Central memory CD8-positive, alpha-beta T cell (primary cell): ENCODE measurements around the gene GTF2H1.

Experiments
- ATAC-seq: fragments of 150-1000 bp; cut with Tn5 transposase; replicated peaks from 2 replicates; pipeline ENCODE4 v1.10.0; 2022; ENCODE audit warnings: mild to moderate bottlenecking, moderate FRiP score, moderate number of reproducible peaks; ENCODE audit not compliant: poor library complexity, severe bottlenecking; ENCODE audit errors: extremely low read depth
- DNase-seq, 2 donors: peaks; one replicate each; pipeline ENCODE4 v3.0.0; 2021; ENCODE audit warnings: low spot score in 2 of 2
- H3K27ac Mint-ChIP-seq: one replicate; pipeline ENCODE4 v1.8.0; 2022; ENCODE audit warnings: low read depth, mild to moderate bottlenecking, moderate library complexity, mixed read lengths
- H3K27me3 Mint-ChIP-seq: one replicate; pipeline ENCODE4 v1.8.0; 2022; ENCODE audit warnings: mixed read lengths
- H3K36me3 Mint-ChIP-seq: one replicate; pipeline ENCODE4 v1.8.0; 2022; ENCODE audit warnings: mild to moderate bottlenecking, moderate library complexity, mixed read lengths; ENCODE audit not compliant: insufficient read depth
- H3K4me1 Mint-ChIP-seq: one replicate; pipeline ENCODE4 v1.8.0; 2022; ENCODE audit warnings: mixed read lengths
- H3K4me3 Mint-ChIP-seq: one replicate; pipeline ENCODE4 v1.8.0; 2022; ENCODE audit warnings: mild to moderate bottlenecking, moderate library complexity, mixed read lengths
- H3K9me3 Mint-ChIP-seq: one replicate; pipeline ENCODE4 v1.8.0; 2022; ENCODE audit warnings: mixed read lengths

GTF2H1 gene

DNA sequence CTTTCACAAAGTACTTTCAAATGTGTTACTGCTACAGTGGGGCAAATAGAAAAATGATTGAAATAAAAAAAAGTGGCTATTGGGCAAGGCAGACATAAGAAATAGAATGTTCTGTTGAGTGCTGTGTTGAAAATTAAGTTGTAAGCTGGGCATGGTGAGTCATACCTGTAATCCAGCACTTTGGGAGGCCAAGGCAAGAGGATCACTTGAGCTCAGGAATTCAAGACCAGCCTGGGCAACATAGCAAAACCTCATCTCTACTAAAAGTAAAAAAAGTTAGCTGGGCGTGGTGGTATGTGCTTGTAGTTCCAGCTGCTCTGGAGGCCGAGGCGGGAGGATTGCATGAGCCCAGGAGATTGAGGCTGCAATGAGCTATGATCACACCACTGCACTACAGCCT lies 45.1 kb downstream of the GTF2H1 start:
- DNase-seq: no peak
- Mint-ChIP-seq H3K4me1 (peaks cover 5% of the 10 kb centered on the region), H3K36me3 (peaks cover 28% of the 10 kb centered on the region), H3K4me3 (no peak overlapping the region), H3K9me3 (no peaks in the 10 kb centered on the region), H3K27me3 (no peaks in the 10 kb centered on the region), H3K27ac (peak overlapping the region; percentile 19)
- no peak for ATAC-seq

DNA sequence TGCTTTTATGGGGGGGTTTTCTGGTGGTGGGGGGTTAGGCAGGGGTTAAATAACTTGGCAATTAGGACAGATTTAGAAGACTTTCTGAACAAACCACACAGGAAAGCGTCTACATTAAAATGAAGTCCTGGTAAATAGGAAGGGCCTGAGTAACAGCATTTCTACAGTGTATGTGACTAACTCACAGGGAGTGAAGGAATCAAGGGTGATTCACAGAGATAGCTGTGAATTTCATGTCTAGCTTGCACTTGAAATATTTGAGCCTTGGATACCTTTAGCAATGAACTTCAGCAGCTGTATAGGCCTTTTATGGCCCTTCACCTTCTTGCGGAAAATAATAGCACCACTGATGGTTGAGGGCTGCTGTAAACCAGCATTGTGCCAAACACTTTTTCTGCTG lies 45.9 kb downstream of the GTF2H1 start:
- Mint-ChIP-seq H3K4me3 (no peak overlapping the region), H3K4me1 (peaks cover 5% of the 10 kb centered on the region), H3K9me3 (no peaks in the 10 kb centered on the region), H3K36me3 (peaks cover 27% of the 10 kb centered on the region), H3K27me3 (no peaks in the 10 kb centered on the region), H3K27ac (peak overlapping the region; percentile 19)
- DNase-seq: no peak
- no peak for ATAC-seq

GRCh38 chr11:18369398-18369797 lies 47.0 kb downstream of the GTF2H1 start:
- Mint-ChIP-seq H3K27me3 (no peaks in the 10 kb centered on the region), H3K4me3 (no peak overlapping the region), H3K4me1 (peaks cover 5% of the 10 kb centered on the region), H3K27ac (no peak overlapping the region), H3K9me3 (no peaks in the 10 kb centered on the region), H3K36me3 (peaks cover 18% of the 10 kb centered on the region)
- ATAC-seq (no peak), DNase-seq (no peak)

DNA sequence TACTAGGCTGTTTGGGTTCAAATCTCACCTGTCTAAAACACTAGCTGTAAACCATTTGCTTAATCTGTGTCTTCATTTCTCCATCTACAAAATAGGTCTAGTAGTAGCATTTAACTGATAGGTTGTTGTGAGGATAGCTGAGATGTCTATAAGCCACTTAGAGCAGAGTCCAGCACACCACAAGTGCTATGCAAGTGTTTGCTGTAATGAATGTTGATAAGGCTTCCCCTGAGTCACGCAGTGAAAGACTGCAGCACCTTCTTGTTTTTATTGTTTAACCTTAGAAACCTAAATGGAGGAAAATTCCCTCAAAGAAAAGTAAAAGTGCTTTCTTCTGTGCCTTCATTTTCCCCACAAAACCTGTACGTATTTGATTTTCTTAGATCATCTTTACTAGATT lies 48.9 kb downstream of the GTF2H1 start:
- H3K27ac Mint-ChIP-seq: no peak overlapping the region
- DNase-seq: no peak
- no peaks in the 10 kb centered on the region for H3K9me3 Mint-ChIP-seq
- no peaks in the 10 kb centered on the region for H3K4me1 Mint-ChIP-seq
- H3K36me3 Mint-ChIP-seq: peaks cover 8% of the 10 kb centered on the region
- no peak overlapping the region for H3K4me3 Mint-ChIP-seq
- H3K27me3 Mint-ChIP-seq: no peaks in the 10 kb centered on the region
- no peak for ATAC-seq

DNA sequence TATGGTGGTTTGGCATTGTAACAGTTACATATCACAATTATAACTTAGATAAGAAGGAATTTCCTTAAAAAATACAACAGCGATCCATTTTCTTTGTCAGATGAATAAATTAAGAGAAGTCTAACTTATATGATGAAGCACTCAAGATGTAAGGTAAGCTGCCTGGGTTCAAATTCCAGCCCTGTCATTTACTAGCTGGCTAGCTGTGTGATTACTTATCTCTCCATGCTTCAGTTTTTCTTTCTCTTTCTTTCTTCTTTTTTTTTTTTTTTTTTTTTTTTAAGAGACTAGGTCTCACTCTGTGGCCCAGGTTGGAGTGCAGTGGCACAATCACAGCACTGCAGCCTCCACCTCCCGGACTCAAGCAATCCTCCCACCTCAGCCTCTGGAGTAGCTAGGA lies 49.8 kb downstream of the GTF2H1 start:
- Mint-ChIP-seq H3K27ac (no peak overlapping the region), H3K4me3 (no peak overlapping the region), H3K4me1 (no peaks in the 10 kb centered on the region), H3K36me3 (peaks cover 2% of the 10 kb centered on the region), H3K27me3 (no peaks in the 10 kb centered on the region), H3K9me3 (no peaks in the 10 kb centered on the region)
- no peak for DNase-seq
- no peak for ATAC-seq

DNA sequence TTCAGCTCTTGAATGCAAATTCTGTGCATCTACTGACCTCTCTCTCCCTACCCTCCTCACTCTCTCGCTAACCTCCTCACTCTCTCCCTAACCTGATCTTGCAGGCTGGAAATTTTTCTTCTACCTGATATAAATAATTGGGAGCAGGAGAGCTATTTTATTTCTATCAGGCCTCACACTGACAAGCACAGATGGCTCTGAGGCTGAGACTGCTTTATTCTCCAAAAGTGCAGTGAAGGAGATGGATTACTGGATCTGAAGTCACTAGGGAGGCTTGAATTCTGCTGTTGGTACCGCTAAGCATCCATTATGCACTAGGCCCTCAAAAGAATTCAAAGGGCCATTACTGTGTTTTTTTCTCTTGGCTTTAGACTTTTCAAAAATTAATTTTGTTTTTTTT lies 52.6 kb downstream of the GTF2H1 start:
- Mint-ChIP-seq H3K4me1 (no peaks in the 10 kb centered on the region), H3K36me3 (no peaks in the 10 kb centered on the region), H3K9me3 (no peaks in the 10 kb centered on the region), H3K4me3 (no peak overlapping the region), H3K27me3 (no peaks in the 10 kb centered on the region), H3K27ac (no peak overlapping the region)
- DNase-seq (no peak), ATAC-seq (no peak)

- no peaks in the 10 kb centered on the region for H3K4me1 Mint-ChIP-seq
Observed at GRCh38 chr11:18375941-18376340, 53.6 kb downstream of the GTF2H1 start.

GRCh38 chr11:18379201-18379600 lies 56.8 kb downstream of the GTF2H1 start:
- peaks cover 15% of the 10 kb centered on the region for H3K4me1 Mint-ChIP-seq
- no peaks in the 10 kb centered on the region for H3K9me3 Mint-ChIP-seq
- ATAC-seq (no peak), DNase-seq (no peak)
- no peaks in the 10 kb centered on the region for H3K27me3 Mint-ChIP-seq
- no peak overlapping the region for H3K27ac Mint-ChIP-seq
- H3K36me3 Mint-ChIP-seq: peaks cover 12% of the 10 kb centered on the region
- H3K4me3 Mint-ChIP-seq: no peak overlapping the region

More at GRCh38 chr11:18375941-18376340, 53.6 kb downstream of the GTF2H1 start:
- no peak overlapping the region for H3K4me3 Mint-ChIP-seq
- H3K27me3 Mint-ChIP-seq: no peaks in the 10 kb centered on the region
- H3K27ac Mint-ChIP-seq: no peak overlapping the region
- H3K9me3 Mint-ChIP-seq: no peaks in the 10 kb centered on the region
- H3K36me3 Mint-ChIP-seq: no peaks in the 10 kb centered on the region
- no peak for ATAC-seq
- no peak for DNase-seq

DNA sequence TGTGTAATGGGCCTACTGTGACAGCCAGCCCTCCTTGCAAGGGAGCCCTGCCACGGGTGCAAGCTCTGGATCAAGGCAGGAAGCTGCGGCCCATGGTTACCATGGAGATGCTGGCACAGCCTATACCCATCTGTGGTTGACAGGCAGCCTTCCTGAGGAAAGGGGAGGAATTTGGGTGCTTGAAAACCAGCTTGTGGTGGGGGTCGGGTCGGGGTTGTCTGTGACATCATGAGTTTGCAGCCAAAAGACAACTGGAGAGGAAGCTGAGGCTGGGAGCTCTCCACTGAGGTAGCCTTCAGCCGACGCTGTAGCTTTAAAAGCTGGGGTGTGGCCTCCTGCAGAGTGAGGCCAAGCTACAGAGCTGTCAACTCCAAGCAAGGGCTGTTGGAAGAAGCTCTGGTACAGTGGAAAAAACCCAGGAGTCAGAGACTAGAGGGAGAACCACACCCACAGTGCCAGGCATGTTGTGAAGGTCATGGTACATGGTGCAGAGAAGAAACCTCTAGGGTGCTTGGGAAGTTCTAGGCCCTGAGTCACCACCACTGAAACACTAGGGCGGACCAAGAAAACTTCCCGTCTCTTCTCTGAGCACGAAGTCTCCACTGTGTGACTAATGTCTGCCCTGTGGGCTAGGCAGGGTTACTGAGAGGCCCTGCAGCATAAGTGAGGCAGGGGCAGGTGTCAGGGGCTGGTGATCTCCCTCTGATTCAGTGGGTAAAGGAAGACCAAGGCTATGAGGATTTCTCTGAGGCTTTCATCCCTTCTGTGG lies 61.2 kb downstream of the GTF2H1 start:
- peak overlapping the region; percentile 71 for H3K4me3 Mint-ChIP-seq
- H3K27ac Mint-ChIP-seq: peak overlapping the region; percentile 98
- ATAC-seq: peak; percentile 75
- H3K27me3 Mint-ChIP-seq: no peaks in the 10 kb centered on the region
- peak; percentile 21 to 53 for DNase-seq
- peaks cover 27% of the 10 kb centered on the region for H3K4me1 Mint-ChIP-seq
- H3K36me3 Mint-ChIP-seq: peaks cover 12% of the 10 kb centered on the region
- H3K9me3 Mint-ChIP-seq: no peaks in the 10 kb centered on the region

GRCh38 chr11:18384157-18384641 lies 61.8 kb downstream of the GTF2H1 start:
- ATAC-seq: peak; percentile 41
- Mint-ChIP-seq H3K36me3 (peaks cover 12% of the 10 kb centered on the region), H3K27ac (peak overlapping the region; percentile 98), H3K4me3 (peak overlapping the region; percentile 71), H3K9me3 (no peaks in the 10 kb centered on the region), H3K27me3 (no peaks in the 10 kb centered on the region), H3K4me1 (peaks cover 27% of the 10 kb centered on the region)
- no peak for DNase-seq

GRCh38 chr11:18390088-18390487 lies 67.7 kb downstream of the GTF2H1 start:
- no peak for ATAC-seq
- H3K27me3 Mint-ChIP-seq: no peaks in the 10 kb centered on the region
- no peak overlapping the region for H3K27ac Mint-ChIP-seq
- peaks cover 24% of the 10 kb centered on the region for H3K4me1 Mint-ChIP-seq
- H3K36me3 Mint-ChIP-seq: peaks cover 14% of the 10 kb centered on the region
- DNase-seq: no peak
- H3K4me3 Mint-ChIP-seq: no peak overlapping the region
- no peaks in the 10 kb centered on the region for H3K9me3 Mint-ChIP-seq

GRCh38 chr11:18392434-18393321 lies 70.3 kb downstream of the GTF2H1 start:
- Mint-ChIP-seq H3K27me3 (no peaks in the 10 kb centered on the region), H3K4me1 (peaks cover 36% of the 10 kb centered on the region), H3K4me3 (peak overlapping the region; percentile 23), H3K36me3 (peaks cover 38% of the 10 kb centered on the region), H3K27ac (no peak overlapping the region), H3K9me3 (no peaks in the 10 kb centered on the region)
- no peak for ATAC-seq
- DNase-seq: no peak
